ENCODE results near the gene SLC45A2.

DNA sequence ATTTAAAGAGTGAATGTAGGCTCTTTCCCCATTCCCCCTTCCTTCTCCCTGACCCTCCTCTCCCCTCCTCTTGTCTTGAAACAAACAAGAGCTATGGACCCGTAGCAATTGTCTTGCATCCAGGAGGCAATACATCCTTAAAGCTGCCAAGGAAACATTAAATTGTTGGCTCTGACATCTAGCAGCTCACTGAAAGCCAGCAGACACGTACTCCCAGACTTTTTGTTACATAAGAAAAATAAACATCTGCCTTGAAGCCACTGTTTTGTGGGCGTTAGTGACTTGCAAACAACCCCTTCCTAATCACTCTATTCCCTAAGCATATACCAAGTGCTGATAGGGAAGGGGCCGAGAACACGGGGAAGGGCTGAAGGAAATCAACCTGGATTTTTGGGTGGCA lies 8.6 kb downstream of the SLC45A2 start:
- TF ChIP-seq POLR2A (IDR thresholded peaks at IDR 0.05) (no peak), CTCF (IDR thresholded peaks at IDR 0.05) (no peak)

Data from testis (tissue), 2 donors.